GM13976 (cell line): Measurements from ENCODE around the gene RAB40A.
A peak's percentile ranks its signal among the peaks of the same experiment; 100 is the strongest.

Source experiments
- DNase-seq: peaks from one replicate; pipeline ENCODE4 v3.0.0; 2012; ENCODE audit warnings: low spot score
- in situ Hi-C: fragments of 300-500 bp; cut with MboI; formaldehyde crosslinking; loops from one replicate; pipeline ENCODE4 v1.12.0; 2022; ENCODE audit warnings: low sequenced_read_pairs, mixed read lengths, inconsistent platforms; ENCODE audit not compliant: unreplicated experiment
- TF ChIP-seq, protein P1 (sequence below): IDR thresholded peaks from 2 replicates; pipeline ENCODE4 v1.5.1; 2012; ENCODE audit warnings: borderline replicate concordance, mild to moderate bottlenecking; ENCODE audit not compliant: insufficient read depth; ENCODE audit errors: extremely low read depth, missing control alignments, control extremely low read depth

Gene RAB40A

DNA sequence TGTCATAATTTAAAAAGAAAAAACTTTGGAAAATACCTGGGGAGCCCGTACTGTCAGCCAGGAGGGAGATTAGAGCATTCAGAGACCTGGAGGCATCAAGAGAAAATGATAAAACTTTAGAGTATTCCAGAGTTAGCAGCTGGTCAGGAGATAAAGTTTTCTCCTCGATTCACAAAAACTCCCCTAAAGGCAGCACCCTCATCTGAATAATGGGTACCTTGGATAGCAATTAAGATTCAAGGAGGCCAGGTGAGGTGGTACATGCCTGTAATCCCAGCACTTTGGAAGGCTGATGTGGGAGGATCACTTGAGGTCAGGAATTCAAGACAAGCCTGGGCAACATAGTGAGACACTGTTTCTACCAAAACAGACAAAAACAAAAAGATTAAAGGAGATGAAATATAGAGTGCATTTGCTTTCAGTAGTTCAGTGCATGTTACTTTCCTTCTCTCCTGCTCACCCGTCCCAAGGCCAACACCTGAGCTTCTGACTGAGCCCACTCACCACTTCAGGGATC, 18.6 kb upstream of the RAB40A start:
- TF ChIP-seq, protein P1, sequence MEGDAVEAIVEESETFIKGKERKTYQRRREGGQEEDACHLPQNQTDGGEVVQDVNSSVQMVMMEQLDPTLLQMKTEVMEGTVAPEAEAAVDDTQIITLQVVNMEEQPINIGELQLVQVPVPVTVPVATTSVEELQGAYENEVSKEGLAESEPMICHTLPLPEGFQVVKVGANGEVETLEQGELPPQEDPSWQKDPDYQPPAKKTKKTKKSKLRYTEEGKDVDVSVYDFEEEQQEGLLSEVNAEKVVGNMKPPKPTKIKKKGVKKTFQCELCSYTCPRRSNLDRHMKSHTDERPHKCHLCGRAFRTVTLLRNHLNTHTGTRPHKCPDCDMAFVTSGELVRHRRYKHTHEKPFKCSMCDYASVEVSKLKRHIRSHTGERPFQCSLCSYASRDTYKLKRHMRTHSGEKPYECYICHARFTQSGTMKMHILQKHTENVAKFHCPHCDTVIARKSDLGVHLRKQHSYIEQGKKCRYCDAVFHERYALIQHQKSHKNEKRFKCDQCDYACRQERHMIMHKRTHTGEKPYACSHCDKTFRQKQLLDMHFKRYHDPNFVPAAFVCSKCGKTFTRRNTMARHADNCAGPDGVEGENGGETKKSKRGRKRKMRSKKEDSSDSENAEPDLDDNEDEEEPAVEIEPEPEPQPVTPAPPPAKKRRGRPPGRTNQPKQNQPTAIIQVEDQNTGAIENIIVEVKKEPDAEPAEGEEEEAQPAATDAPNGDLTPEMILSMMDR: no peak
- in situ Hi-C loops: no loop called here

DNA sequence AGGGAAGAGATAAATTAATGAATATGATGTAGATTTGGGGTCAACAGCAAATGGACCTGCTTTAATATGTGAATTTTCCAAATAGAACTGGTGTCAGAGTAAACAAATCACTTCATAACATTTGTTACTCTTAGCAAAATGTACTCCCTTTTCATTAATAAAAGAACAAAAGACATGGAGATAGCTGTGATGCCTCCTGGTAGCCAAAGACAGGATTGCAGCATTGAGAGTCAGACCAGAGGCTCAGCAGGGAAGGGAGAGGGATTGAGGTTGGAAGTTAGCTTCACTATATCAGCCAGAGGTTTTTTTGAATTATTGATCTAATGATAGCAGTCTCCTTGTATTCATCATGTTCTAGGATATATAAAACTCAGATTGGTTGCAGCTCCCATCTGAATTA, 17.4 kb upstream of the RAB40A start:
- TF ChIP-seq, protein P1: no peak
- no peak for DNase-seq
- in situ Hi-C loops: no loop called here

More for the DNA sequence above, 18.6 kb upstream of the RAB40A start:
- DNase-seq: no peak

DNA sequence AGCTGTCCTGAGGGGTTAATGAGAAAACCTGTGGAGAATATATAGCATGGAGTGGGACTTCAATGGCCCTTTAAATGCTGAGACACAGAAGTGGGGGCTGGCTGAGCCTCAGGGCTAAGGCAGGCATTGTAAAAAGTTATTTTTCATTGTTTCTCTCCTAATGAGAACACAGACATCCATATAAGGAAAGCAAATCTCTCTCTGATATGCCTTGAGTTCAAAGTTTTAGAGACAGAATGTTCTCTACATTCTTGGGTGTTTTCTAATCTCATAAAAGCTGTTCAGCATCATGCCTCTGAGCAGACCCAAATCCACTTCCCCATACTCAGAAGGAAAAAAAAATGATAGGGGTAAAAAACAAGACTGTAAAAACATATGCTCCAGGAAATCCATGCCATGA, 16.8 kb upstream of the RAB40A start:
- in situ Hi-C loops: no loop called here
- TF ChIP-seq, protein P1: no peak
- no peak for DNase-seq

DNA sequence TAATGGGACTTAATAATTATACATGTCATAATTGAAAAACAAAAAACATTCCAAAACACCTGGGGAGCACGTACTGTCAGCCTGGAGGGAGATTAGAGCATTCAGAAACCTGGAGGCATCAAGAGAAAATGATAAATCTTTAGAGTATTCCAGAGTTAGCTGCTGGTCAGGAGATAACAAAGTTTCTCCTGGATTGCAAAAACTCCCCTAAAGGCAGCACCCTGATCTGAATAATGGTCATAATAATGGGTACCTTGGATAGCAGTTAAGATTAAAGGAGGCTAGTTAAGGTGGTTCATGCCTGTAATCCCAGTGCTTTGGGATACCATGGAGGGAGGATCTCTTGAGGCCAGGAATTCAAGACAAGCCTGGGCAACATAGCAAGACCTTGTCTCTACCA, 15.9 kb upstream of the RAB40A start:
- no peak for DNase-seq
- in situ Hi-C loops: no loop called here
- TF ChIP-seq, protein P1: no peak

DNA sequence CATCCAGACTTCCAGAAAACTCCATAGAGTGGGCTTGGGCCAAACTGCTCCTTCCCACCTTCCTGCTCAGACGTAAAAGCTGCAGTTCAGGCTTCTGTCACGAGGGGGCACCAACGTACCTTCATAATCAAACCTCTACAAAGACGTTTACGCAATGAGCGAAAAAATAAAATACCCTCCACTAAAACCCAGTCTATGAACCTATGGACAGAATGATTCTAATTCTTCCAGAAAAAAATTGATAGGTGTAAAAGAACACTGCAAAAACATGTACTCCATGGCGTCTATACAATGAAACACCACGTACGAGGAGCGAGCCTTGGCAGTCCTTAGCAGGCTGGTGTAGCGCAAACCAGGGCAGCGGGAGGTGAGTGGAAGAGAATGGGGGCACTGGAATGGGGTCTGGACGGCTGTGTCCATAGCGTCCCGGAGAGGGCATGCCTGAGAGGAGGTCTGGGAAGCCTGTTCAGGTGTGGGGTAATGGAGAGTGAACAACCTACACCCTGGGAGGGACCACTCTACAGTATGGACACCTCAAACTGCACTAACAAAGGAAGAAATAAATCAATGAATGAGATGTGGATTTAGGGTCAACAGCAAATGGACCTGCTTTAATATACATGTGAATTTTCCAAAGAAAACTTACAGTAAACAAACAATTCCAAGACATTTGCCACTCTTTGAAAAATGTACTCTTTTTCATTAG, 14.4 kb upstream of the RAB40A start:
- DNase-seq: peak; percentile 14
- TF ChIP-seq, protein P1: peak; percentile 79
- in situ Hi-C loops: no loop called here

DNA sequence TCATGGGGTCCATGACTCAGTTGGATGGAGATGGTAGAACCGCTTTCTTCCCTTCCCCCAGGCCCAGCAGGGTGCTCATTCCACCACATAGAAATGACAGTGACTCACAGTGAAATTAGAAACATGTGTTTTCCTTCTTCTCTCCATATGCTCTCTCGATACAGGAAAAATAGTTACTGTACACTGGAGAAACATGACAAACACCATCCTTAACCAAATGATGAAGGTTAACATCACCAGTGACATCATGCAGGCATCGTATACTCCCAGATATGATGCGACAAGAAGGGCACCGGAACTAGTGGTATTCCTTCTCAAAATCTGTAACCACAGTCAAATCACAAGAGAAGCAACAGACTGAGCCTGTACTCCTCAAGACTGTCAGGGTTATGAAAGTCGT, 11.7 kb upstream of the RAB40A start:
- DNase-seq: no peak
- TF ChIP-seq, protein P1: no peak
- in situ Hi-C loops: no loop called here
